Spleen (tissue), 11 donors: ENCODE measurements around the gene VPS35L. TPM values are rescaled to one million over a fixed set of nuclear protein-coding genes. Genes with fewer than 3 reads are reported as not detected.

Source experiments
- DNase-seq: peaks from one replicate; pipeline ENCODE4 v3.0.0-alpha.2; 2020
- H3K27ac ChIP-seq, 8 donors: fragments of 200-600 bp; sonication (generic) in 7 of 8; 1 replicate in 4 of 8; 2 replicates in 4 of 8; pipeline versions ENCODE4 v1.5.0 to v1.8.0; 2016 to 2021; ENCODE audit warnings: inconsistent platforms in 4 of 8, mild to moderate bottlenecking in 4 of 8, moderate library complexity in 1 of 8
- H3K27me3 ChIP-seq, 7 donors: fragments of 200-600 bp; sonication (generic) in 6 of 7; replicated peaks in 1 of 7; 1 replicate in 4 of 7; 2 replicates in 3 of 7; pipeline versions ENCODE4 v1.5.0 to v1.8.0; 2016 to 2021; ENCODE audit warnings: inconsistent platforms in 3 of 7, mild to moderate bottlenecking in 1 of 7
- H3K36me3 ChIP-seq, 6 donors: fragments of 200-600 bp; sonication (generic) in 5 of 6; 1 replicate in 4 of 6; 2 replicates in 2 of 6; pipeline versions ENCODE4 v1.5.0 to v1.8.0; 2016 to 2021; ENCODE audit warnings: inconsistent platforms in 2 of 6
- H3K4me1 ChIP-seq, 6 donors: fragments of 200-600 bp; sonication (generic) in 5 of 6; 1 replicate in 3 of 6; 2 replicates in 3 of 6; pipeline versions ENCODE4 v1.5.0 to v1.8.0; 2016 to 2021; ENCODE audit warnings: inconsistent platforms in 3 of 6
- H3K4me3 ChIP-seq, 8 donors: fragments of 200-600 bp; sonication (generic) in 7 of 8; 1 replicate in 4 of 8; 2 replicates in 4 of 8; pipeline versions ENCODE4 v1.5.0 to v1.8.0; 2016 to 2021; ENCODE audit warnings: inconsistent platforms in 4 of 8, mild to moderate bottlenecking in 4 of 8, moderate library complexity in 2 of 8
- H3K9me3 ChIP-seq, 8 donors: fragments of 200-600 bp; sonication (generic) in 7 of 8; 1 replicate in 4 of 8; 2 replicates in 4 of 8; pipeline versions ENCODE4 v1.5.0 to v1.8.0; 2016 to 2021; ENCODE audit warnings: inconsistent platforms in 4 of 8
- CTCF ChIP-seq, 11 experiments: fragments of 200-600 bp in 7 of 11; fragments of 450-650 bp in 4 of 11; sonication (generic) in 4 of 11; IDR thresholded peaks in 8 of 11; conservative IDR thresholded peaks in 3 of 11; 1 replicate in 7 of 11; 2 replicates in 4 of 11; pipeline versions ENCODE4 v1.4.0 to v1.8.0; 2016 to 2021; ENCODE audit warnings: antibody characterized with exemption in 11 of 11, inconsistent platforms in 4 of 11, mild to moderate bottlenecking in 1 of 11
- POLR2A ChIP-seq, 3 donors: fragments of 450-650 bp; IDR thresholded peaks; one replicate each; pipeline ENCODE4 v1.5.1; 2017; ENCODE audit warnings: antibody characterized with exemption in 3 of 3, mild to moderate bottlenecking in 1 of 3
- POLR2AphosphoS5 ChIP-seq, 3 donors: sonication (generic); formaldehyde crosslinking; IDR thresholded peaks; one replicate each; pipeline ENCODE4 v1.5.1; 2017; ENCODE audit warnings: antibody characterized with exemption in 3 of 3
- WGBS, 5 donors: extraction: QIAGEN DNeasy Blood & Tissue Kit in 3 of 5; methylation state at CpG; one replicate each; pipeline versions ENCODE4 v1.1.5 to v1.1.7; 2013 to 2018; 5-methylcytosine and 5-hydroxymethylcytosine counted together
- intact Hi-C: fragments of 100-400 bp; cut with DNase I; formaldehyde crosslinking; loops from one replicate; pipeline ENCODE4 v1.15.0; 2023; ENCODE audit warnings: low total_unique reads
- polyA plus RNA-seq, 3 donors: library from polyadenylated mRNA; stranded (reverse); fragments of 200-250 nt; gene quantifications; one replicate each; pipeline ENCODE4 v1.2.1, GENCODE V29; 2013
- total RNA-seq, 7 donors: library from RNA; depleted of rRNA in 3 of 7; stranded (reverse); fragments of >200 nt in 3 of 7; fragmentation: NEBNext Ultra II Directional in 4 of 7; extraction: Animal tissue kit (Norgen Biotek cat#: 25700) in 4 of 7; gene quantifications; one replicate each; pipeline versions ENCODE4 v1.1.0 to v1.2.1, GENCODE V29; 2016 to 2021
- donor health status: healthy with polysubstance abuse.
- donor health status: DM: no; HTN: no; CAD: no; lungs with moderate emphysema.
- donor health status: DM: no; HTN: no; CAD: no.
- donor health status: Bipolar disorder and iron deficiency.
- donor health status: healthy.
- donor health status: DM: no; HTN: no; CAD: no.
- donor health status: DM: yes; HTN: yes; CAD: no.

Gene VPS35L
- total and polyA plus RNA-seq, 10 donors = 22.9 to 76.1 (median 58.0) TPM

GRCh38 chr16:19748389-19749168 is 193.1 kb downstream of the VPS35L start:
- 65 to 78% (median 72%) methylated on average over 2 of the region's 2 CpGs for WGBS, 5 donors
- no peaks in the 10 kb centered on the region for H3K36me3 ChIP-seq
- no peak for TF ChIP-seq POLR2AphosphoS5 (IDR thresholded peaks at IDR 0.05)
- TF ChIP-seq CTCF (IDR thresholded peaks at IDR 0.05 in 8 of 11, conservative IDR thresholded peaks at IDR 0.05 in 3 of 11) = no peak
- TF ChIP-seq POLR2A (IDR thresholded peaks at IDR 0.05) = no peak
- DNase-seq = no peak
- H3K4me3 ChIP-seq = no peak overlapping the region
- no peaks in the 10 kb centered on the region for H3K27me3 ChIP-seq
- H3K27ac ChIP-seq = no peak overlapping the region
- H3K9me3 ChIP-seq = no peaks in the 10 kb centered on the region
- no peaks in the 10 kb centered on the region for H3K4me1 ChIP-seq
- intact Hi-C loops = no loop called here

- intact Hi-C loops = no loop called here
- no peak overlapping the region for H3K4me3 ChIP-seq
- H3K4me1 ChIP-seq = no peaks in the 10 kb centered on the region
- no peak for TF ChIP-seq POLR2A (IDR thresholded peaks at IDR 0.05)
- TF ChIP-seq POLR2AphosphoS5 (IDR thresholded peaks at IDR 0.05) = no peak
- no peak for TF ChIP-seq CTCF (IDR thresholded peaks at IDR 0.05 in 8 of 11, conservative IDR thresholded peaks at IDR 0.05 in 3 of 11)
- H3K27ac ChIP-seq = no peak overlapping the region
- no peaks in the 10 kb centered on the region for H3K36me3 ChIP-seq
- no peaks in the 10 kb centered on the region for H3K9me3 ChIP-seq
- 86 to 92% (median 90%) methylated on average over 4 of the region's 4 CpGs for WGBS, 5 donors
- no peaks in the 10 kb centered on the region for H3K27me3 ChIP-seq
- no peak for DNase-seq
Observed at GRCh38 chr16:19749571-19750080, 194.1 kb downstream of the VPS35L start.

Other genes with a start within 250 kb of the VPS35L start
- gene TMC5, start 137.8 kb upstream of the VPS35L start, total RNA-seq = under 1 TPM in 4 of 7 donors, not detected in 3; 0.06 to 0.30 (median 0.25) TPM
- under 1 TPM in 2 of 3 donors, not detected in 1; 0.05 to 0.10 TPM for gene TMC5, start 137.8 kb upstream of the VPS35L start, polyA plus RNA-seq
- 10 to 100 TPM; 26.4 to 40.5 (median 31.3) TPM for gene GDE1, start 33.6 kb upstream of the VPS35L start, total RNA-seq
- 10 to 100 TPM; 13.5 to 18.1 (median 14.8) TPM for gene GDE1, start 33.6 kb upstream of the VPS35L start, polyA plus RNA-seq
- gene CCP110, start 31.8 kb upstream of the VPS35L start, total RNA-seq = 10 to 100 TPM; 13.3 to 24.9 (median 15.9) TPM
- 1 to 10 TPM; 2.8 to 5.3 (median 4.1) TPM for gene CCP110, start 31.8 kb upstream of the VPS35L start, polyA plus RNA-seq
- 10 to 100 TPM in 4 of 7 donors, 1 to 10 TPM in 3; 8.1 to 13.7 (median 10.4) TPM for gene KNOP1, start 162.5 kb downstream of the VPS35L start, total RNA-seq
- 10 to 100 TPM in 1 of 3 donors, 1 to 10 TPM in 2; 7.1 to 10.7 (median 7.4) TPM for gene KNOP1, start 162.5 kb downstream of the VPS35L start, polyA plus RNA-seq
- 10 to 100 TPM in 3 of 7 donors, 1 to 10 TPM in 4; 5.1 to 19.9 (median 8.3) TPM for gene IQCK, start 162.6 kb downstream of the VPS35L start, total RNA-seq
- 1 to 10 TPM; 3.6 to 4.7 (median 4.5) TPM for gene IQCK, start 162.6 kb downstream of the VPS35L start, polyA plus RNA-seq